Measurements from ENCODE around the gene FLII.

- no peak for TF ChIP-seq CTCF (IDR thresholded peaks at IDR 0.05)
- TF ChIP-seq MAX (CRISPR knock-in tag; IDR thresholded peaks at IDR 0.05) = no peak
- TF ChIP-seq ZNF416 (CRISPR knock-in tag; IDR thresholded peaks at IDR 0.05) = no peak
- TF ChIP-seq USF2 (CRISPR knock-in tag; IDR thresholded peaks at IDR 0.05) = no peak
- no peak for TF ChIP-seq TEAD4 (CRISPR knock-in tag; IDR thresholded peaks at IDR 0.05)
- no peak for TF ChIP-seq MYBL2 (CRISPR knock-in tag; IDR thresholded peaks at IDR 0.05)
- no peak for TF ChIP-seq ELF4 (CRISPR knock-in tag; IDR thresholded peaks at IDR 0.05; ENCODE audit: low read depth)
- no peak for TF ChIP-seq CDX4 (CRISPR knock-in tag; IDR thresholded peaks at IDR 0.05; ENCODE audit: borderline replicate concordance)
- TF ChIP-seq USF1 (CRISPR knock-in tag; IDR thresholded peaks at IDR 0.05) = no peak
Observed at GRCh38 chr17:18261146-18261515, 2.6 kb upstream of the FLII start.

Data from WTC11 (cell line).